Activated T-helper 1 cell treated with anti-CD3 and anti-CD28 coated beads, Interleukin-2, amount 50 U/mL, for 16 hours (primary cell): ENCODE results near the gene CAPN15.

ENCODE experiments used
- DNase-seq, 2 donors: peaks; one replicate each; pipeline ENCODE4 v3.0.0-alpha.2; 2020; ENCODE audit warnings: low read depth in 1 of 2, low spot score in 1 of 2

CAPN15 gene

GRCh38 chr16:543301-544164 is 16.0 kb downstream of the CAPN15 start:
- no peak for DNase-seq

- DNase-seq = no peak
These were observed 17.0 kb downstream of the CAPN15 start for GRCh38 chr16:544517-544916.

- no peak for DNase-seq
These were observed 19.6 kb downstream of the CAPN15 start for GRCh38 chr16:546909-547770.

GRCh38 chr16:548586-548985 is 21.1 kb downstream of the CAPN15 start:
- no peak for DNase-seq

GRCh38 chr16:549544-550263 is 22.2 kb downstream of the CAPN15 start:
- DNase-seq = no peak

- no peak for DNase-seq
These were observed 23.7 kb downstream of the CAPN15 start for GRCh38 chr16:551210-551609.

GRCh38 chr16:552171-552570 is 24.7 kb downstream of the CAPN15 start:
- DNase-seq = no peak

GRCh38 chr16:553601-554296 is 26.2 kb downstream of the CAPN15 start:
- DNase-seq = no peak

- DNase-seq = no peak
These were observed 26.7 kb downstream of the CAPN15 start for GRCh38 chr16:554297-554621.

GRCh38 chr16:554640-555365 is 27.3 kb downstream of the CAPN15 start:
- no peak for DNase-seq

- no peak for DNase-seq
These were observed 28.3 kb downstream of the CAPN15 start for GRCh38 chr16:555528-556473.

- DNase-seq = no peak
These were observed 29.1 kb downstream of the CAPN15 start for GRCh38 chr16:556474-557173.

GRCh38 chr16:557463-558297 is 30.2 kb downstream of the CAPN15 start:
- DNase-seq = no peak

GRCh38 chr16:558298-559020 is 30.9 kb downstream of the CAPN15 start:
- DNase-seq = no peak

- no peak for DNase-seq
These were observed 31.5 kb downstream of the CAPN15 start for GRCh38 chr16:559021-559380.

GRCh38 chr16:559411-560203 is 32.1 kb downstream of the CAPN15 start:
- DNase-seq = no peak
